GM12878 (cell line): Measurements from ENCODE around the gene WASF2. TPM values are rescaled to one million over a fixed set of nuclear protein-coding genes. Genes with fewer than 3 reads are reported as not detected.

Experiments
- ATAC-seq: fragments of 200-7000 bp; cut with Tn5 transposase; 3 replicates; pipeline ENCODE4 v1.9.1; 2020; ENCODE audit warnings: mild to moderate bottlenecking, moderate library complexity
- BruUV-seq: library from RNA; stranded (reverse); fragments of 400-500 nt; replicated peaks from 2 replicates; lab custom pipeline; 2021; lab: Mats Ljungman, UMichigan
- CTCF ChIA-PET: fragments of 300-600 bp; sonication (Branson Sonifier 250); formaldehyde crosslinking; extraction: SDS; loops from one replicate; lab custom pipeline; 2021; ENCODE audit warnings: inconsistent platforms; lab: Yijun Ruan, JAX
- POLR2A ChIA-PET: fragments of 350-600 bp; formaldehyde crosslinking; extraction: SDS; loops from one replicate; lab custom pipeline; 2021; ENCODE audit warnings: inconsistent platforms; lab: Charles Lee
- RAD21 ChIA-PET: fragments of 300-600 bp; sonication (Branson Sonifier 250); formaldehyde crosslinking; loops from one replicate; lab custom pipeline; 2023; ENCODE audit warnings: antibody characterized with exemption; ENCODE audit not compliant: unreplicated experiment; lab: Charles Lee
- SMC1A ChIA-PET: fragments of 300-600 bp; sonication (Branson Sonifier 250); formaldehyde crosslinking; loops from one replicate; lab custom pipeline; 2023; ENCODE audit not compliant: unreplicated experiment, uncharacterized antibody; lab: Charles Lee
- DNase-seq: peaks from one replicate; pipeline ENCODE4 v3.0.0-alpha.2; 2011; ENCODE audit warnings: low read depth, low spot score
- FAIRE-seq: peaks from 3 replicates; lab custom pipeline; 2011; peaks lifted over from hg19 to GRCh38; lab: Jason Lieb, UNC
- H2AFZ ChIP-seq: 2 replicates; pipeline ENCODE4 v1.6.0; 2011; ENCODE audit warnings: low read depth, low read length, control low read depth; ENCODE audit not compliant: control insufficient read depth
- H3K27ac ChIP-seq: 2 replicates; pipeline ENCODE4 v1.5.1; 2011; ENCODE audit warnings: control low read depth; ENCODE audit not compliant: control insufficient read depth, insufficient read depth
- H3K27me3 ChIP-seq, 2 experiments: replicated peaks in 1 of 2; 2 replicates each; pipeline versions ENCODE4 v1.6.0 to v1.6.1; 2011; ENCODE audit warnings: low read length in 1 of 2; ENCODE audit not compliant: control insufficient read depth in 2 of 2, insufficient read depth in 2 of 2
- H3K36me3 ChIP-seq, 2 experiments: 2 replicates each; pipeline ENCODE4 v1.5.1; 2011; ENCODE audit warnings: low read length in 1 of 2; ENCODE audit not compliant: control insufficient read depth in 2 of 2, insufficient read depth in 2 of 2
- H3K4me1 ChIP-seq: 2 replicates; pipeline ENCODE4 v1.6.1; 2011; ENCODE audit warnings: mild to moderate bottlenecking, low read length, moderate library complexity, mixed read lengths; ENCODE audit not compliant: control insufficient read depth, insufficient read depth
- H3K4me2 ChIP-seq: 2 replicates; pipeline ENCODE4 v1.6.0; 2011; ENCODE audit warnings: control low read depth; ENCODE audit not compliant: control insufficient read depth, insufficient read depth
- H3K4me3 ChIP-seq: fragments of 200-600 bp; sonication (generic); 2 replicates; pipeline ENCODE4 v1.5.1; 2016
- H3K79me2 ChIP-seq: 2 replicates; pipeline ENCODE4 v1.6.0; 2011; ENCODE audit warnings: low read length; ENCODE audit not compliant: control insufficient read depth, insufficient read depth
- H3K9ac ChIP-seq: 2 replicates; pipeline ENCODE4 v1.8.0; 2011; ENCODE audit warnings: low read length, control low read depth, mixed read lengths; ENCODE audit not compliant: control insufficient read depth, insufficient read depth
- H3K9me3 ChIP-seq: replicated peaks from 3 replicates; pipeline ENCODE4 v1.5.1; 2011; ENCODE audit warnings: mild to moderate bottlenecking, low read length; ENCODE audit not compliant: control insufficient read depth, insufficient read depth
- H4K20me1 ChIP-seq: 2 replicates; pipeline ENCODE4 v1.6.0; 2011; ENCODE audit not compliant: control insufficient read depth, insufficient read depth
- CREM ChIP-seq: IDR thresholded peaks from 2 replicates; pipeline ENCODE4 v1.6.1; 2014; ENCODE audit warnings: antibody characterized with exemption, low read depth
- EGR1 ChIP-seq, 2 experiments: IDR thresholded peaks; 1 replicate in 1 of 2; 2 replicates in 1 of 2; pipeline ENCODE4 v1.6.1; 2011 to 2012; ENCODE audit warnings: low read depth in 2 of 2, low read length in 2 of 2, borderline replicate concordance in 1 of 2, mild to moderate bottlenecking in 1 of 2, moderate library complexity in 1 of 2
- FOXM1 ChIP-seq: IDR thresholded peaks from 2 replicates; pipeline ENCODE4 v1.6.1; 2012; ENCODE audit warnings: low read depth, mild to moderate bottlenecking, inconsistent platforms, low read length, moderate library complexity
- IRF5 ChIP-seq: fragments of 450-650 bp; IDR thresholded peaks from 2 replicates; pipeline ENCODE4 v1.6.1; 2017; ENCODE audit warnings: borderline replicate concordance
- KAT2A ChIP-seq: conservative IDR thresholded peaks from 2 replicates; pipeline ENCODE4 v1.6.1; 2011; ENCODE audit warnings: low read depth, low read length; ENCODE audit not compliant: control insufficient read depth
- MEF2B ChIP-seq: fragments of 450-650 bp; IDR thresholded peaks from 2 replicates; pipeline ENCODE4 v1.6.1; 2018; ENCODE audit warnings: mild to moderate bottlenecking, moderate library complexity; ENCODE audit not compliant: partially characterized antibody, poor library complexity, severe bottlenecking
- MXI1 ChIP-seq: fragments of 150-350 bp; IDR thresholded peaks from 2 replicates; pipeline ENCODE4 v1.6.1; 2011; ENCODE audit warnings: low read depth, mild to moderate bottlenecking, inconsistent platforms, low read length, improper control_type of control experiment
- MYC ChIP-seq: IDR thresholded peaks from 2 replicates; pipeline ENCODE4 v1.6.1; 2011; ENCODE audit warnings: mild to moderate bottlenecking, low read length, moderate library complexity, inconsistent platforms; ENCODE audit not compliant: insufficient read depth, insufficient replicate concordance, insufficient read length, severe bottlenecking
- NFYB ChIP-seq: IDR thresholded peaks from 2 replicates; pipeline ENCODE4 v1.6.1; 2011; ENCODE audit warnings: low read depth, mild to moderate bottlenecking, low read length, improper control_type of control experiment, moderate library complexity; ENCODE audit not compliant: insufficient read depth
- POU2F2 ChIP-seq: IDR thresholded peaks from 3 replicates; pipeline ENCODE4 v1.6.1; 2011; ENCODE audit warnings: low read depth, mild to moderate bottlenecking, low read length, borderline replicate concordance
- RUNX3 ChIP-seq: IDR thresholded peaks from 2 replicates; pipeline ENCODE4 v1.6.1; 2012; ENCODE audit warnings: low read length, inconsistent platforms
- SMAD5 ChIP-seq: IDR thresholded peaks from 2 replicates; pipeline ENCODE4 v1.6.1; 2016; ENCODE audit warnings: antibody characterized with exemption, low read depth
- SPI1 ChIP-seq: IDR thresholded peaks from 2 replicates; pipeline ENCODE4 v1.6.1; 2011; ENCODE audit warnings: low read depth, mild to moderate bottlenecking, low read length, moderate library complexity, borderline replicate concordance; ENCODE audit not compliant: insufficient read depth
- SRF ChIP-seq, 2 experiments: IDR thresholded peaks; 2 replicates each; pipeline ENCODE4 v1.6.1; 2011; ENCODE audit warnings: low read depth in 2 of 2, low read length in 2 of 2, mild to moderate bottlenecking in 1 of 2, moderate library complexity in 1 of 2
- TAF1 ChIP-seq: IDR thresholded peaks from 2 replicates; pipeline ENCODE4 v1.6.1; 2011; ENCODE audit warnings: mild to moderate bottlenecking, low read depth, low read length, borderline replicate concordance
- TBL1XR1 ChIP-seq: IDR thresholded peaks from 2 replicates; pipeline ENCODE4 v1.6.1; 2012; ENCODE audit warnings: low read depth, low read length, improper control_type of control experiment
- ZBED1 ChIP-seq: IDR thresholded peaks from 2 replicates; pipeline ENCODE4 v1.6.1; 2016; ENCODE audit warnings: borderline replicate concordance
- ZNF207 ChIP-seq: fragments of 450-650 bp; IDR thresholded peaks from 2 replicates; pipeline ENCODE4 v1.6.1; 2014; ENCODE audit warnings: antibody characterized with exemption, mild to moderate bottlenecking, borderline replicate concordance
- ZSCAN29 ChIP-seq: fragments of 450-650 bp; IDR thresholded peaks from 2 replicates; pipeline ENCODE4 v1.6.1; 2017; ENCODE audit warnings: mild to moderate bottlenecking, moderate library complexity
- WGBS: methylation state at CpG from one replicate; pipeline ENCODE4 v1.1.6; 2016; ENCODE audit warnings: low lambda C conversion rate; ENCODE audit not compliant: insufficient replicate concordance, insufficient coverage; ENCODE audit errors: missing lambda C conversion rate; 5-methylcytosine and 5-hydroxymethylcytosine counted together
- in situ Hi-C: fragments of 300-500 bp; cut with MboI; formaldehyde crosslinking; loops from 9 replicates; pipeline ENCODE4 v1.14.3; 2018; ENCODE audit warnings: mixed read lengths
- intact Hi-C: fragments of 100-400 bp; cut with micrococcal nuclease; formaldehyde crosslinking; loops from one replicate; pipeline ENCODE4 v1.14.2; 2022; ENCODE audit not compliant: unreplicated experiment
- polyA plus RNA-seq, 11 experiments: library from polyadenylated mRNA; depleted of rRNA in 4 of 11; unstranded in 6 of 11; stranded (reverse) in 5 of 11; fragments of >200 nt; fragmentation: Nextera tagmentation in 4 of 11; fragmentation: Illumina TruSeq in 1 of 11; extraction: Ambion mirVana in 4 of 11; extraction: Trizol in 1 of 11; gene quantifications; 1 replicate in 1 of 11; 2 replicates in 10 of 11; pipeline versions ENCODE4 v1.2.1 to v1.2.3, GENCODE V29; 2011 to 2016; ENCODE audit warnings: inconsistent platforms in 2 of 11, missing spikeins in 2 of 11, low read depth in 1 of 11
- total RNA-seq, 4 experiments: library from RNA; depleted of rRNA in 3 of 4; stranded (reverse); fragments of >200 nt in 3 of 4; fragmentation: Illumina TruSeq in 1 of 4; extraction: Trizol in 1 of 4; gene quantifications; 2 replicates each; pipeline versions ENCODE4 v1.2.1 to v1.2.3, GENCODE V29; 2013 to 2021
- TF ChIP-seq, protein P1 (sequence below): fragments of 450-650 bp; IDR thresholded peaks from 2 replicates; pipeline ENCODE4 v1.6.1; 2017; ENCODE audit warnings: mild to moderate bottlenecking, low read depth, inconsistent platforms; ENCODE audit not compliant: poor library complexity, severe bottlenecking

Gene WASF2
- total and polyA plus RNA-seq, 10 of the 15 experiments (the other 5 are each of a cell fraction or from before 2014, with no cell fraction given) = 7.0 to 111 (median 37.1) TPM

DNA sequence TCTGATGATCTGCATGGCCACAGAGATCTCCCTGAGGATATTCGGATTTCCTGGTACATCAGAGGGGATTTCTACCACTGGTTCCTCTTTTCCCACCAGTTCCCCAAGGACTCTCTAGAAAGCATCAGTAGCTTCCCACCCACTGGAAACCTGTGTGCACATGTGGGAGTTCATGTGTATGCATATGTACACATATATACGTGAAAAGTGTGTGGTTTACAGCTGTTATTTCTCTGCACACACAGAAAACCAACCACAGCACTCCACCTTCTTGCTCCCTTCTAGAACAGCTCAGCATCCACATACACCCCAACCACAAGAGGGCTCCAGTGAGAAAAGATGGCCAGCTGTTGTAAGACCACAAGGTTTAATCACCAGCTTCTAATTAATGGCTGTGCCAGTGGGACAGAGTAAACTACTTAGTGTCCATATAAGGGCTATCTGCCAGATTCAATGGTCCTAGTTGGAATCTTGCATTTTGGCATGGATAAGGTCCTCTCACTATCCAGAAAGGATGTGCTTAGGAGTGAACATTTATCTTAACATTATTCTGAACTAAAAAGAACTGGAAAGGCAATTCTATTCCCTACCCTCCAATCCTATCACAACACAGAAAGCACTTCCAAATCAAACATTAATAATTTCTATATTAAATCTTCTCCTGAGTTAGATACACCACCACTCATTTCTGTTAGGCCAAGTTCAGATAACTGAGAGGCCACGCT is 73.4 kb downstream of the WASF2 start (continued):
- TF ChIP-seq EGR1 (IDR thresholded peaks at IDR 0.05; ENCODE audit: borderline replicate concordance in 1 of 2, low read depth in 2 of 2, low read length in 2 of 2) (no peak), IRF5 (no peak), FOXM1 (peak; percentile 74; the same call in 1 of the 2 replicates), KAT2A (no peak), POU2F2 (peak; percentile 87; the same call in 2 of the 3 replicates), CREM (0 out of 2 replicates have a peak, but pooled peaks have one; percentile 36), ZNF207 (no peak), TBL1XR1 (0 out of 2 replicates have a peak, but pooled peaks have one; percentile 12), ZSCAN29 (no peak), TAF1 (no peak)

- H3K36me3 ChIP-seq = peaks cover 21 to 45% of the 10 kb centered on the region in 2 experiments
- no peak for ATAC-seq
- BruUV-seq = no TSS peak
- ChIA-PET SMC1A (interaction anchor here (0.8 to 22.2 kb wide), 8 partner anchors 12 to 192 kb away, joined by 3 to 470 read pairs (median 8); partner anchors contain the start of gene AHDC1), CTCF (interaction anchor here (0.6 to 18.9 kb wide), 10 partner anchors 8 to 369 kb away, joined by 3 to 240 read pairs (median 11); partner anchors contain the start of gene AHDC1), RAD21 (interaction anchor here (0.7 to 9.8 kb wide), 4 partner anchors 15 to 190 kb away, joined by 3 to 94 read pairs (median 25); partner anchors contain the start of genes AHDC1 and WASF2), POLR2A (interaction anchor here (0.5 to 1.1 kb wide), 5 partner anchors 16 to 347 kb away, joined by 3 to 5 read pairs (median 3); no protein-coding TSS in a partner anchor)
- H3K4me3 ChIP-seq = no peak overlapping the region
- WGBS = 93% methylated on average over 1 of the region's 1 CpG
- no peak for FAIRE-seq
- in situ Hi-C loops = no loop called here
- peaks cover 4% of the 10 kb centered on the region for H3K79me2 ChIP-seq
- no peak overlapping the region for H2AFZ ChIP-seq
- no peak for DNase-seq
- no peaks in the 10 kb centered on the region for H4K20me1 ChIP-seq
- no peaks in the 10 kb centered on the region for H3K9me3 ChIP-seq
- intact Hi-C loops = no loop called here
- no peak overlapping the region for H3K27ac ChIP-seq
- no peaks in the 10 kb centered on the region for H3K27me3 ChIP-seq
- no peak overlapping the region for H3K9ac ChIP-seq
- H3K4me1 ChIP-seq = peaks cover 30% of the 10 kb centered on the region
- no peak overlapping the region for H3K4me2 ChIP-seq
- TF ChIP-seq MEF2B (no peak), ZBED1 (no peak), NFYB (no peak), MXI1 (no peak), SPI1 (no peak), SMAD5 (no peak), SRF (IDR thresholded peaks at IDR 0.05; ENCODE audit: low read depth in 2 of 2, low read length in 2 of 2) (no peak), MYC (no peak), RUNX3 (no peak)
- TF ChIP-seq, protein P1, sequence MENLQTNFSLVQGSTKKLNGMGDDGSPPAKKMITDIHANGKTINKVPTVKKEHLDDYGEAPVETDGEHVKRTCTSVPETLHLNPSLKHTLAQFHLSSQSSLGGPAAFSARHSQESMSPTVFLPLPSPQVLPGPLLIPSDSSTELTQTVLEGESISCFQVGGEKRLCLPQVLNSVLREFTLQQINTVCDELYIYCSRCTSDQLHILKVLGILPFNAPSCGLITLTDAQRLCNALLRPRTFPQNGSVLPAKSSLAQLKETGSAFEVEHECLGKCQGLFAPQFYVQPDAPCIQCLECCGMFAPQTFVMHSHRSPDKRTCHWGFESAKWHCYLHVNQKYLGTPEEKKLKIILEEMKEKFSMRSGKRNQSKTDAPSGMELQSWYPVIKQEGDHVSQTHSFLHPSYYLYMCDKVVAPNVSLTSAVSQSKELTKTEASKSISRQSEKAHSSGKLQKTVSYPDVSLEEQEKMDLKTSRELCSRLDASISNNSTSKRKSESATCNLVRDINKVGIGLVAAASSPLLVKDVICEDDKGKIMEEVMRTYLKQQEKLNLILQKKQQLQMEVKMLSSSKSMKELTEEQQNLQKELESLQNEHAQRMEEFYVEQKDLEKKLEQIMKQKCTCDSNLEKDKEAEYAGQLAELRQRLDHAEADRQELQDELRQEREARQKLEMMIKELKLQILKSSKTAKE = no peak
Measured at GRCh38 chr1:27414091-27414490, 75.9 kb downstream of the WASF2 start.
